HepG2 (cell line): ENCODE measurements around the gene NOB1. TPM values are rescaled to one million over a fixed set of nuclear protein-coding genes. Genes with fewer than 3 reads are reported as not detected.
A peak's percentile ranks its signal among the peaks of the same experiment; 100 is the strongest.

Experiments
- ATRX ChIP-seq: sonication (generic); formaldehyde crosslinking; IDR thresholded peaks from 2 replicates; pipeline ENCODE4 v1.4.0; 2020; ENCODE audit warnings: missing genetic modification reagents, borderline replicate concordance
- KAT7 ChIP-seq: IDR thresholded peaks from 2 replicates; pipeline ENCODE4 v1.6.1; 2018; ENCODE audit warnings: borderline replicate concordance, missing compliant biosample characterization
- NFIB ChIP-seq: sonication (generic); formaldehyde crosslinking; IDR thresholded peaks from 2 replicates; pipeline ENCODE4 v1.9.0; 2021; ENCODE audit warnings: missing genetic modification reagents, mild to moderate bottlenecking, borderline replicate concordance
- POGK ChIP-seq: sonication (generic); formaldehyde crosslinking; conservative IDR thresholded peaks from 2 replicates; pipeline ENCODE4 v1.8.0; 2022; ENCODE audit warnings: mild to moderate bottlenecking, moderate library complexity, missing genetic modification reagents
- PPARG ChIP-seq: conservative IDR thresholded peaks from 2 replicates; pipeline ENCODE4 v1.6.1; 2016; ENCODE audit warnings: missing biosample characterization, missing genetic modification reagents
- RARA ChIP-seq: IDR thresholded peaks from 2 replicates; pipeline ENCODE4 v1.6.1; 2016; ENCODE audit warnings: missing genetic modification reagents, missing compliant biosample characterization
- RXRA ChIP-seq: sonication (generic); formaldehyde crosslinking; IDR thresholded peaks from 2 replicates; pipeline ENCODE4 v1.5.1; 2020; ENCODE audit warnings: missing genetic modification reagents
- SP5 ChIP-seq: IDR thresholded peaks from 2 replicates; pipeline ENCODE4 v1.6.1; 2016; ENCODE audit warnings: low read depth, borderline replicate concordance
- TARDBP ChIP-seq: sonication (generic); formaldehyde crosslinking; IDR thresholded peaks from 2 replicates; pipeline ENCODE4 v1.8.0; 2022; ENCODE audit warnings: mild to moderate bottlenecking, missing genetic modification reagents
- TCF7 ChIP-seq: sonication (generic); IDR thresholded peaks from 2 replicates; pipeline ENCODE4 v1.6.1; 2016; ENCODE audit warnings: antibody characterized with exemption, low read depth
- UBTF ChIP-seq: sonication (generic); formaldehyde crosslinking; IDR thresholded peaks from 2 replicates; pipeline ENCODE4 v1.4.0; 2020; ENCODE audit warnings: mild to moderate bottlenecking, missing genetic modification reagents
- ZNF205 ChIP-seq: IDR thresholded peaks from 2 replicates; pipeline ENCODE4 v1.6.1; 2018; ENCODE audit warnings: missing biosample characterization, missing genetic modification reagents
- ZNF230 ChIP-seq: sonication (generic); formaldehyde crosslinking; IDR thresholded peaks from 2 replicates; pipeline ENCODE4 v1.4.0; 2020; ENCODE audit warnings: mild to moderate bottlenecking, missing genetic modification reagents
- ZNF367 ChIP-seq: sonication (generic); formaldehyde crosslinking; IDR thresholded peaks from 2 replicates; pipeline ENCODE4 v1.4.0; 2020; ENCODE audit warnings: missing genetic modification reagents, borderline replicate concordance
- ZNF484 ChIP-seq: sonication (generic); formaldehyde crosslinking; IDR thresholded peaks from 2 replicates; pipeline ENCODE4 v1.5.1; 2020; ENCODE audit warnings: mild to moderate bottlenecking, low read depth, missing genetic modification reagents, borderline replicate concordance
- ZNF607 ChIP-seq: sonication (generic); formaldehyde crosslinking; IDR thresholded peaks from 2 replicates; pipeline ENCODE4 v1.5.1; 2020; ENCODE audit warnings: missing genetic modification reagents, mild to moderate bottlenecking, borderline replicate concordance
- ZNF609 ChIP-seq: sonication (generic); formaldehyde crosslinking; IDR thresholded peaks from 2 replicates; pipeline ENCODE4 v1.4.0; 2020; ENCODE audit warnings: mild to moderate bottlenecking, missing genetic modification reagents, borderline replicate concordance
- polyA plus RNA-seq, 8 experiments: library from polyadenylated mRNA; depleted of rRNA in 3 of 8; stranded (reverse) in 7 of 8; unstranded in 1 of 8; fragments of >200 nt; fragmentation: Illumina TruSeq in 4 of 8; extraction: Trizol in 4 of 8; gene quantifications; 2 replicates each; pipeline versions ENCODE4 v1.2.1 to v1.2.3, GENCODE V29; 2011 to 2016; ENCODE audit warnings: low read depth in 4 of 8, missing spikeins in 1 of 8, mixed read lengths in 1 of 8; ENCODE audit not compliant: insufficient read depth in 1 of 8
- total RNA-seq, 5 experiments: library from RNA; depleted of rRNA; stranded (reverse); fragments of >200 nt; fragmentation: Illumina TruSeq; extraction: Trizol; gene quantifications; 2 replicates each; pipeline ENCODE4 v1.2.3, GENCODE V29; 2016; ENCODE audit warnings: low read depth in 1 of 5

The NOB1 gene
- total and polyA plus RNA-seq, 2 of the 13 experiments (the other 11 are each of a cell fraction or from before 2014, with no cell fraction given) = 47.1 to 162 TPM

- TF ChIP-seq ZNF367 (CRISPR knock-in tag) = no peak
- no peak for TF ChIP-seq ATRX (CRISPR knock-in tag)
- no peak for TF ChIP-seq SP5 (CRISPR knock-in tag)
- peak; percentile 27; the same call in 1 of the 2 replicates for TF ChIP-seq RARA (CRISPR knock-in tag)
- no peak for TF ChIP-seq ZNF205 (CRISPR knock-in tag)
- TF ChIP-seq TARDBP (CRISPR knock-in tag) = 0 out of 2 replicates have a peak, but pooled peaks have one; percentile 27
- peak; percentile 85; the same call in 1 of the 2 replicates for TF ChIP-seq ZNF607 (CRISPR knock-in tag)
- TF ChIP-seq PPARG (CRISPR knock-in tag) = 0 out of 2 replicates have a peak, but pooled peaks have one; percentile 2
- peak; percentile 34; the same call in 1 of the 2 replicates for TF ChIP-seq ZNF230 (CRISPR knock-in tag)
- 0 out of 2 replicates have a peak, but pooled peaks have one; percentile 15 for TF ChIP-seq ZNF609 (CRISPR knock-in tag)
- peak; percentile 64; the same call in 1 of the 2 replicates for TF ChIP-seq RXRA
- TF ChIP-seq POGK (CRISPR knock-in tag) = 0 out of 2 replicates have a peak, but pooled peaks have one; percentile 7
- no peak for TF ChIP-seq ZNF484 (CRISPR knock-in tag)
- peak; percentile 11; the same call in 1 of the 2 replicates for TF ChIP-seq TCF7
- 0 out of 2 replicates have a peak, but pooled peaks have one; percentile 26 for TF ChIP-seq KAT7 (CRISPR knock-in tag)
- TF ChIP-seq UBTF (CRISPR knock-in tag) = peak; percentile 11; the same call in 1 of the 2 replicates
- TF ChIP-seq NFIB (CRISPR knock-in tag) = no peak
- TF ChIP-seq, all 625 proteins: peak for 61
Observed at GRCh38 chr16:69725480-69726312, 29.0 kb downstream of the NOB1 start (continued).
